ENCODE measurements around the gene DOCK4.
"Not testable (repeated sequence)": the region's sequence is repeated elsewhere in the genome, so short reads cannot be mapped to it uniquely, and the experiment has no call there.

The DOCK4 gene

DNA sequence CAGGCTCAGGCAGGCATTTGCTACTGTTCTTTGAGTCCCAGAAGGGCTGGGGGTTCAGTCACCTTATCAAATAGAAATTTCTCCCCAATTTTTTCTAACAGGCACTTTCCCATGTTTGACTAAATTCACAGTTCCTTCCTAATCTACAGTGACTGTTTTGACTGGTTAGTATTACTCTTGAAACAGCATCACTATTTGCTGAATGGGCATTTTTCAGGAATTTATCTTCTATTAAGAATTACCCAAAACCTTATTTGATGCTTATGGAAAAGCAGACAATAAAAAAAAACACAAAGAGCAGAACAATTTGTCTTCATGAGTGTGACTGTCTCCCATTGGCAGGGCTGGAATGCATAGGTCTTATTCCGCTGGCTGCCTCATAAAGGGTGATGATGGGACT lies 269.0 kb downstream of the DOCK4 start:
- DNase-seq = no peak

GRCh38 chr7:111933609-111934008 lies 272.6 kb downstream of the DOCK4 start:
- no peak for DNase-seq

DNA sequence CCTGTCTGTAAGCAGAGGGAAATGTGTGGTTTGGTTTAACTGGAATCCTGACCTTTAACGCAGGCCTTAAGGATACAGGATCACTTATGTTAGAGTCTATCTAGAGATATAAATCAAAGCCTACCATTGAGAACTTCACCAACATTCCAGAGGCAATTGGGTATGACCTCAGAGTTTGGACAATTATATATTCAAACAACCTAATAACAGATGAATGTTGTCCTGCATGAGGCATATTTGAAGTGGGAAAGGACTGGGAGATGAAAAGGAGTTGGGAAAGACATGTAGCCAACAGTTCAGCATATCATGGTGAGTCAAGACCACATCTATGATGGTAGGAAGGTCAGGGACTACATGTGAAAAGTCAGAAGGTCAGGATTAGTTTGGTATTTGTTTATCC lies 274.2 kb downstream of the DOCK4 start:
- DNase-seq = no peak

GRCh38 chr7:111931016-111931517 lies 275.1 kb downstream of the DOCK4 start:
- no peak for DNase-seq

DNA sequence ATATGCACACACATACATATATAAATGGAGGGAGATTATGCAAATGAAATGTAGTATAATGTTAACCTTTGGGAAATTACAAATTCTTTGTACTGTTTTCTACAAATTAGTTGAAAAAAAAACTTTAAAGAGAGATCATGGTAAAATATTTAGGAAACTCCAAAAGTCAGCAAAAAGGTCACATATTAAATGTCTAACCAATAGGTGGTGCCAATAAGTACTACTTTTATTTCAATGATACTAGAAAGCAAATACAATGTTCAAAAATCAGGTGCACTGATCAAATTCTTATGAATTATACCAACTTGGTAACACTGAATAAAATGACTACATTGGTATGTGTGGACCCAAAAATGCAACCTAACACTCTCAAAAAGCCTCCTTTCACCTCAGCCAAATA lies 276.9 kb downstream of the DOCK4 start:
- DNase-seq = no peak

DNA sequence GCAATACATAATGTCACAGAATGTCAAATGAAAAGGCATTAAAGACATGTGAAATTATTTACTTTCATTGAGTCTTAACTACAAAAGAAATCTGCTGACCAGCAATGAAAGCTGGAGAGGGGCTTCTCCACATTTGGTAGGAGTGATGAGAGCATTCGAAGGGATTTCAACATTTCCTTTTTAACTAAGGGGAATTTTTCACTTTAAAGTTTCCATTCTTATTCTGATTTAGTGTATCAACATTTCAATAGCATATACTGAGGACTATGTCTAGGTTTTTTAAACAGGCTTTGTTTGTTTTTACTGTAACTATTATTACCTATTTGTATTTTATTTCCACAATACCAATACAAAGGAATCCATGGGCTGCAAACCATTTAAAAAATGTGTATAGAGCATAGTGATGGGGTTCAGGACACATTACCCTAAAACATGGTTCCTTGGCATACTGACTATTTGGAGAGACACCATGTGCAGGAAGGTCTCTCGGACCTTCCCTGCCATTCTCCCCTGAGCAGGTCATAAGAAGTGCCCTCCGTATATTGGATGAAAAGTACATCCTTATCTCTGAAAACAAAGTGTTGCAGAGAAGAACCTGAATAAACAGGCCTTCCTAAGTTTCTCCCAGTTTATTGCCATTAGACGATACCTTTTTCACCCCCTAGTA lies 278.7 kb downstream of the DOCK4 start:
- no peak for DNase-seq

- DNase-seq = no peak
These were observed 285.9 kb downstream of the DOCK4 start for GRCh38 chr7:111920329-111920728.

DNA sequence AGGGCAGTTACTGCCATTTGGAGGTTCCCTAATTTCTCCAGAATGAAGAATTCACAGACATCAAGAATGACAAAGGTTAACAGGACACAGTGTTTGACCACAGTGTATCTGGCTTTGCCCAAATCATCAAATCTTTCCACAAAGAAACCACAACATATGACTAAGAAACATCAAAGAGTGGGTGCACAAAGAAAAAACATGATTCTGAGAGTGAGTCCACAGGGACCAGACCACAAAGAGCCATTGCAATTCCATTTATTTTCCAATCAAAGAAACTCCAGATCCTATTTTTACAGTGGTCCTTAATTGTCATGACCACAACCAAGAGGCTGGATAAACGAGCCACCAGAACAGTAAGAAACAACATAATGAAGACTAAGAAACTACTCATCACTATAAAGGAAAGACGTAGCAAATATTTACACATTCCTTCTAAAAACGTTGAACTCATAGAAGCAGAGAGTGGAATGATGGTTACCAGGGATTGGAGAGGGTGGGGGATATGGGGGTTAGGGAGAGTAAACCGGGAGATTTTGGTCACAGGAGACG lies 286.5 kb downstream of the DOCK4 start:
- DNase-seq = no peak

DNA sequence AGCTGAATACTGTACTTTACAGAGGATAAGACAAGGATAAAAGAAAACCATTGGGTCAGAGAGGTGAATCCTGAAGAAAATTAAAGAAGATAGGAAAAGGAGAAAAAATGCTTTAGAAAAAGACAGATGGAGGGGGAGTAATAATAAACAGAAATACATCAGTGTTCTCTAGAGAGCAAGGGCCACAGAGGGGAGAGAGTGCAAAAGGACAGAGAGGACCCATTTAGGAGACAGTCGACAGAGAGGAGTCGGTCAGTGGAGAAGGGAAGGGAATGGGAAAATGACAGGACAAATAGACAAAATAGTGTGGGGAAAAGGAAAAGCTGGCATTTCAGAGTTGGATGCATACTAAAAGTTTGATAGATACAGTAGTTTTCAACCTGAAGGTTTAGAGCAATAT lies 287.0 kb downstream of the DOCK4 start:
- no peak for DNase-seq

GRCh38 chr7:111918461-111918860 lies 287.7 kb downstream of the DOCK4 start:
- no peak for DNase-seq

GRCh38 chr7:111917404-111917803 lies 288.8 kb downstream of the DOCK4 start:
- DNase-seq = not testable (repeated sequence)

DNA sequence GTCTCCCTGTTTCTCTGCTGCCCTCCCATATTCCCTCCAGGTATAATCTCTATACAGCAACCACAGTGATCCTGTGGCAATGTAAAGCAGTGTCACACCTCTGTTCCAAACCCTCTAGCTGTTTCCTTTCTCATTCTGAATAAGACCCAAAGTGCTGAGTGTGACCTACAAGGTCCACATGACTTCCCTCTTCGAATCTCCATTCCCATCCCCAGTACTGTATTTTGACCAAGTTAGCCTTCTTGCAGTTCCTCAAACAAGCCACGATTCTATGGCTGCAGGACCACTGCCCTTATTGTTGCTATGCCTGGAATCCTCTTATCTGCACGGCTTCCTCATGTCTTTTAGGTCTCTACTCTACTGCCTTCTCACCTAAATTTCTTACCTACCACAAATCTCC lies 291.9 kb downstream of the DOCK4 start:
- no peak for DNase-seq

DNA sequence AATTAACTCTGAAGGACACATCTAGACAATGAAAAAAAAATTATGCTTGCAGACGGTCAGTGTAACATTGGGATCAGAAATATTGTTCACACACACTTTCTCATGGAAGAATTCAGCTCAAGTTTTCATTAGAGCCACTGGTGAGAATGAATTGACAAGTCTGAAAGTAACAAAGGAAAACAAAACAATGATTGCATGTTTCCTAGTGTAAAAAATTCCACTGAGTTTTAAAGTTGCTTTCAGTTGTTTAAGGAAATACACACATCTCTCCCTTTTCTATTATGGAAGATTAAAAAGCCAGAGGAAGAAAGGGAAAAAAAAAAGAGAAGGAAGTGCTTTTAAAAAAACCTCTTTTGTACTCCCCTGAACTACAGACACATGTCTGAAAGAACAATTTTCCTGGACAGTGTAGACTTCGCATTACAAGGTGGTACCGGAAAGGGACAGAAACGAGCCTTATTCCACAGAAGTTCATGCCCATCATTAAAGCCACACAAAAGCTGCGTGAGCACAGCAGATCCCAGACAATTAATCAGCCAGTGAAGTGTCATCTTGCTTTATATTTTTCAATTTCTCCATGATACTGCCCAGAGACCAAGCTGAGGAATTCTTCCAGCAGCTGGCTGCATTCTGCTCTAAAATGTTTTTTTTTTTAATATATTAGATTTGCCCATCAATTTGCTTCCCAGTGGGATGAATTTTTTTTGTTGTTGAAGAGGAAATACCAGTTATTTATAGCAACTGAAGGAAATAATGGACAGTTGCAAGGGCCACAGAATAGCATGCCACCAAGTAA lies 294.8 kb downstream of the DOCK4 start:
- no peak for DNase-seq

DNA sequence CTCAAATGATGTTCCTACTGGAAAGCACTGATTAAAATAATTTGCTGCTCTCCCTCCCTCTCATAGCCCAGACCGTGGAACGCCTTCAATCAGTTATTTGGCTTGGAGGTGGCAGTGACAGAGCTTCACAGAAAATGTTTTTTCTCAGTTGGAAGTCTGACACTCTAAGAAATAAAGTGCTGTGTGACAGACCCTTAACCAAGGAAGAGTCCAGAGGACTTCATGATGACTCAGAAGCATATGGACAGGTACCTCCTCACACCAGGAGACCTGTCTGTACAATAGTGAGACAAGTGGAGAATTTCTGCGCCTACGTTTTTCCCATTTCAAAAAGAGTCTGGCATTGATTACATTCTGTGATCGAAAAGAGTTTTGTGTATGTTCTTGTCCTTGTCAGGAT lies 295.5 kb downstream of the DOCK4 start:
- no peak for DNase-seq

DNA sequence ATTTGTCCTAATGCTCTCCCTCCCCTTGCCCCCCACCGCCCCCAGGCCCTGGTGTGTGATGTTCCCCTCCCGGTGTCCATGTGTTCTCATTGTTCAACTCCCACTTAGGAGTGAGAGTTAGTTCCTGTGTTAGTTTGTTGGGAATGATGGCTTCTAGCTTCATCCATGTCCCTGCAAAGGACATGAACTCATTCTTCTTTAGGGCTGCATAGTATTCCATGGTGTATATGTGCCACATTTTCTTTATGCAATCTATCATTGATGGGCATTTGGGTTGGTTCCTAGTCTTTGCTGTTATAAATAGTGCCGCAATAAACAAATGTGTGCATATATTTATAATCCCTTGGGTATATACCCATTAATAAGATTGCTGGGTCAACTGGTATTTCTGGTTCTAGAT lies 297.5 kb downstream of the DOCK4 start:
- DNase-seq = not testable (repeated sequence)

DNA sequence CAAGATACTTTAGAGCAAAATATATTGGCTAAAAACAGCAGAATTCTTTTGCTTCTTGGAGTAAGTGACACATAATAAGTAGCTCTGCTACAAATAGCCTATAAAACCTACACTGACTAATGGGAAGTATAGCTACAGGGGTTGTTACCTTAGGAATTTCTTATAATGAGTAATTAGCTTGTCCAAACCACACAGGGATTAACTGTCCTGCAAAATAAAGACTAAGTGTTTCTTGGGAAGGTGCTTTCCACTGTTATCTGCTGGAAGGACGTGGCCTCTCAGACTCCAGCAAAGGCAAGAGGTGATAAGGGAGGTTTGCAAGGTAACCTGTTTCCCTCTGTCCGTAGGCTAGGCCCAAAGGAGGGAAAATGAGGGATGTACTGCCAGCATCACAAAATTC lies 302.4 kb downstream of the DOCK4 start:
- DNase-seq = no peak

- no peak for DNase-seq
These were observed 303.2 kb downstream of the DOCK4 start for GRCh38 chr7:111903016-111903415.

- no peak for DNase-seq
These were observed 305.9 kb downstream of the DOCK4 start for GRCh38 chr7:111900283-111900682.

DNA sequence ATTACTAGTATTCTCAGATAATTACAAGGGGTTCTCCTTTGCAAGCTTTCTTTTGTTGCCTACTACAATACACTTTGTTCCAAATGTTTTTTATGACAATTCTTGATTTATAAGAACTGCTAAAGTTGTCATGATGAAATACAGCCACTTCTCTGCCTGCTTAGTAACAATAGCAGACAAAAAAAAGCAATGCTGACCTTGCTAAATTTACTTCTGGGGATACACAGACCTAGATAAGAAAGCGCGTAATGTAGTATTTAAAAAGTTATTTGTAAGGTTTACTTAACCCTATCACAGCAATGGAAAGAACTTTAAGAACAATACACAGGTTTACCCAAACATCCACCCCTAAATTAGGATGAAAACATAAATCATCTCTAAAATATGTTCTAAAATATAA lies 311.1 kb downstream of the DOCK4 start:
- DNase-seq = no peak

- no peak for DNase-seq
These were observed 311.7 kb downstream of the DOCK4 start for GRCh38 chr7:111894518-111894917.

DNA sequence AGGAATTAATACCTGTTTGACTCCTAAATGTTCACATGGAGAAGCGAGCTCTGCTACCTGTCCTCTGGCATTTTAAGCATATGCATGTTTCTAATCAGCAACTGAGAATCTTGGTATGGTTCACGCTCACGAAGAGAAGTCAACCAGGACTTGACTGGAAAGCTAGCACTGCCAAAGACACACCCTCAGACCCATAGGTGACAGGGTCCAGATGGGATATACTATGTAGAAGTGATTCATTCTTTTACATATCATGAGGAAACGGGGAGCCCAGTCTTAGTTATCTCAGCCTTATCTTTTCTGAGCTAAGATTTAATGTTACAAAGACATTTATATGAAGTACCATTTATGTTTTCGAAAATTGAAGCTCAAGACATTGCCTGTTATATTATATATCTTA lies 313.0 kb downstream of the DOCK4 start:
- DNase-seq = no peak

DNA sequence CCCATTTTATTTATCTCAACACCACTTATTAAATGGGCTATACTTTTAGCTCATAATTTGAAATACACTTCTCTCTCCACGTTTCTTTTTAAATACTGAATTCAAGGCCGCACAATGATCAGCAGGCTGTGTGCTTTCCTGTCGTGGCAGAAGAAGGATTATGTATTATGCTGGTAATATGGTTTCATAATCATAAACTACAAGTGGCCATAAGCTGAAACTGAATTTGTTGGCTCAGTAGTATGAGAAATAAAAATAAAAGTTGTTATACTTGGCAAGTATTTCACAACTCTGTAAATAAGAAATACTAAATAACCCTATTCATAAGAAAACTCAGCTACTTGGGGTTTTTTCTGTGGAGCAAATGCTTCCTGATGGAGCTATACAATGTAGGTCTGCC lies 313.6 kb downstream of the DOCK4 start:
- DNase-seq = no peak

- DNase-seq = no peak
These were observed 318.5 kb downstream of the DOCK4 start for GRCh38 chr7:111887734-111888133.

- no peak for DNase-seq
These were observed 320.0 kb downstream of the DOCK4 start for GRCh38 chr7:111886233-111886632.
